B cell (primary cell): Measurements from ENCODE around the gene PTH1R. TPM values are rescaled to one million over a fixed set of nuclear protein-coding genes. Genes with fewer than 3 reads are reported as not detected.

ENCODE experiments used
- ATAC-seq: fragments of 200-7000 bp; cut with Tn5 transposase; one replicate; pipeline ENCODE4 v1.10.0; 2021; ENCODE audit warnings: low read depth, mild to moderate bottlenecking, moderate number of reproducible peaks, moderate library complexity
- CTCF ChIA-PET: fragments of 350-600 bp; sonication (Branson Sonifier 250); formaldehyde crosslinking; loops from one replicate; lab custom pipeline; 2021; ENCODE audit warnings: antibody characterized with exemption, inconsistent platforms; lab: Charles Lee
- POLR2A ChIA-PET: fragments of 350-600 bp; sonication (Branson Sonifier 250); formaldehyde crosslinking; loops from one replicate; lab custom pipeline; 2021; ENCODE audit warnings: antibody characterized with exemption; lab: Charles Lee
- DNase-seq: peaks from one replicate; pipeline ENCODE4 v3.0.0; 2013
- H2AFZ ChIP-seq: 2 replicates; pipeline ENCODE4 v1.6.1; 2012; ENCODE audit warnings: mild to moderate bottlenecking, low read depth, low read length; ENCODE audit not compliant: insufficient read depth, poor library complexity, severe bottlenecking
- H3K27ac ChIP-seq, 2 donors: 1 replicate in 1 of 2; 2 replicates in 1 of 2; pipeline ENCODE4 v1.5.1; 2012 to 2013; ENCODE audit warnings: low read length in 2 of 2, mild to moderate bottlenecking in 2 of 2, moderate library complexity in 1 of 2
- H3K27me3 ChIP-seq, 4 experiments: fragments of 200-600 bp in 1 of 4; sonication (generic) in 1 of 4; replicated peaks in 1 of 4; 1 replicate in 2 of 4; 2 replicates in 2 of 4; pipeline versions ENCODE4 v1.6.1 to v1.7.0; 2013 to 2016; ENCODE audit warnings: low read length in 3 of 4, mild to moderate bottlenecking in 2 of 4, mixed read lengths in 1 of 4, moderate library complexity in 1 of 4; ENCODE audit not compliant: insufficient read depth in 4 of 4, control insufficient read depth in 3 of 4; ENCODE audit errors: control extremely low read depth in 1 of 4
- H3K36me3 ChIP-seq, 2 experiments: replicated peaks in 1 of 2; 1 replicate in 1 of 2; 2 replicates in 1 of 2; pipeline versions ENCODE4 v1.6.1 to v1.7.1; 2013; ENCODE audit warnings: low read length in 1 of 2; ENCODE audit not compliant: insufficient read depth in 2 of 2, control insufficient read depth in 1 of 2; ENCODE audit errors: control extremely low read depth in 1 of 2, extremely low read depth in 1 of 2
- H3K4me1 ChIP-seq, 2 donors: fragments of 200-600 bp in 1 of 2; sonication (generic) in 1 of 2; 1 replicate in 1 of 2; 2 replicates in 1 of 2; pipeline versions ENCODE4 v1.5.1 to v1.6.1; 2013 to 2017; ENCODE audit warnings: low read length in 2 of 2; ENCODE audit not compliant: control insufficient read depth in 2 of 2, insufficient read depth in 2 of 2
- H3K4me2 ChIP-seq: replicated peaks from 2 replicates; pipeline ENCODE3; 2012; ENCODE audit warnings: mild to moderate bottlenecking, low read depth, low read length; ENCODE audit not compliant: poor library complexity, severe bottlenecking
- H3K4me3 ChIP-seq, 5 experiments: fragments of 200-600 bp in 1 of 5; sonication (generic) in 1 of 5; 1 replicate in 3 of 5; 2 replicates in 2 of 5; pipeline versions ENCODE4 v1.5.1 to v1.7.0; 2011 to 2016; ENCODE audit warnings: low read length in 4 of 5, mild to moderate bottlenecking in 4 of 5, low read depth in 2 of 5, control low read depth in 1 of 5, moderate library complexity in 1 of 5; ENCODE audit not compliant: insufficient read depth in 1 of 5; ENCODE audit errors: control extremely low read depth in 1 of 5, extremely low read depth in 1 of 5
- H3K79me2 ChIP-seq: fragments of 200-600 bp; sonication (generic); one replicate; pipeline ENCODE4 v1.6.0; 2016; ENCODE audit warnings: low read length; ENCODE audit not compliant: control insufficient read depth, insufficient read depth
- H3K9ac ChIP-seq: fragments of 200-600 bp; sonication (generic); 2 replicates; pipeline ENCODE4 v1.6.1; 2017; ENCODE audit warnings: mild to moderate bottlenecking, low read length, moderate library complexity
- H3K9me3 ChIP-seq, 3 donors: one replicate each; pipeline versions ENCODE4 v1.6.1 to v1.7.1; 2013; ENCODE audit warnings: low read length in 2 of 3; ENCODE audit not compliant: control insufficient read depth in 2 of 3, insufficient read depth in 1 of 3; ENCODE audit errors: control extremely low read depth in 1 of 3
- H4K20me1 ChIP-seq: 2 replicates; pipeline ENCODE4 v1.6.0; 2012; ENCODE audit warnings: mild to moderate bottlenecking, low read length; ENCODE audit not compliant: insufficient read depth, control insufficient read depth, poor library complexity, severe bottlenecking
- H3K27ac Mint-ChIP-seq: one replicate; pipeline ENCODE4 v1.8.0; 2021; ENCODE audit warnings: mixed read lengths
- H3K27me3 Mint-ChIP-seq: one replicate; pipeline ENCODE4 v1.8.0; 2021; ENCODE audit warnings: mixed read lengths
- H3K4me1 Mint-ChIP-seq: one replicate; pipeline ENCODE4 v1.8.0; 2021; ENCODE audit warnings: mixed read lengths
- H3K4me3 Mint-ChIP-seq: one replicate; pipeline ENCODE4 v1.8.0; 2021; ENCODE audit warnings: mixed read lengths
- H3K9me3 Mint-ChIP-seq: one replicate; pipeline ENCODE4 v1.8.0; 2022; ENCODE audit warnings: mixed read lengths; ENCODE audit not compliant: insufficient read depth
- EZH2 ChIP-seq: IDR thresholded peaks from 2 replicates; pipeline ENCODE4 v1.6.1; 2012; ENCODE audit warnings: borderline replicate concordance, low read depth, mild to moderate bottlenecking, moderate library complexity, low read length; ENCODE audit not compliant: insufficient read depth, poor library complexity, severe bottlenecking
- WGBS: methylation state at CpG from one replicate; pipeline ENCODE4 v1.1.5; 2013; ENCODE audit warnings: missing lambda C conversion rate; ENCODE audit not compliant: insufficient coverage; 5-methylcytosine and 5-hydroxymethylcytosine counted together
- intact Hi-C: fragments of 100-400 bp; cut with micrococcal nuclease; formaldehyde crosslinking; loops from one replicate; pipeline ENCODE4 v1.10.0; 2022
- polyA plus RNA-seq: library from polyadenylated mRNA; depleted of rRNA; stranded (reverse); fragments of >200 nt; gene quantifications from 2 replicates; pipeline ENCODE4 v1.2.3, GENCODE V29; 2012
- total RNA-seq, 2 donors: library from RNA; stranded (reverse); fragments of 120-200 nt in 1 of 2; gene quantifications; 1 replicate in 1 of 2; 2 replicates in 1 of 2; pipeline versions ENCODE4 v1.2.3 to v1.2.4, GENCODE V29; 2013 to 2022
- TF ChIP-seq, protein P1 (sequence below): fragments of 200-600 bp; IDR thresholded peaks from one replicate; pipeline ENCODE4 v1.8.0; 2022; ENCODE audit warnings: antibody characterized with exemption, mild to moderate bottlenecking

Gene PTH1R
- total and polyA plus RNA-seq, 2 donors (not counting 1 experiment from before 2014, with no cell fraction given), result not detected

DNA sequence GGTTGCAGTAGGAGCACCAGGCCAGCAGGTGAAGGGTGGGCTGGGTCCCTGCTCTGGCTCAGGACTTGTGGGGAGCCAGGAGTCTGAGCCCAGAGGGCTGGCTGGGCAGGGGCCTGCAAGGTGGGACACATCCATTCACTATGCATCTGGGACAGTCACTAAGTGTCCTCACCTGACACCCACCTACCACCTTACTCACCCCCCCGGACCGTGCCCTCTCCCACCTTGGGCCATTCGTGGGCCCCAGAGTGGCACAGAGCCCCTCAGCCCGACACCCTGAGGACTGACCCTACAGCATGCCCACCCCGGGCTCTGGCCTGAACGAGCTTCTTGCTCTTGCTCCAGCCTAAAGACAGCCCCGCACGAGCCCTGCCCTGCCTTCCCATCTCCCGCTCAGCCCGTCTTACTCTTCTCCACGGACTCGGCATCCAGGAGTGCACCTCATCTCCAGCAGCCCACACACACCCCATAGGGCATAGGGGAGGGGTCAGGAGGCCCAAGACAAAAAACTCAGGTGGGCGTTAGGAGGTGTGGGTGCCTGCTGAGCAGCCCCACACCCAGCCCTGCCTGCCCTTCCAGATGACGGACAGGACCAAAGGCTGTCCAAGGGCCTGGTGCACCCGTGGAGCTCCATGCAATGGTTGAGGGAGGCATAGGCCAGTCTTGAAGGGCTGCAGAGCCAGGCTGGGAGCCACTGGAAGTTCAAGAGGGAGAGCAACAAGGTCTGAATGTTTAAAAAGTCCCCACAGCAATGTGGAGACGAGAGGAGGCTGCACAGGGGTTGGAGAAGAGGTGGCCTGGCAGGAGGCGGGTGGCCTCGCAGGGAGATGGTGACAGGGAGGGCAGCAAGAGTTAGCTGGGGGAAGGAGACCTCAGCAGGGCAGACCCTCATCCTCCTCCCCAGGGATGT lies 27.0 kb downstream of the PTH1R start:
- Mint-ChIP-seq H3K9me3 (no peaks in the 10 kb centered on the region), H3K27ac (no peak overlapping the region), H3K4me3 (no peak overlapping the region), H3K4me1 (peaks cover 5% of the 10 kb centered on the region), H3K27me3 (no peaks in the 10 kb centered on the region)
- Histone ChIP-seq H3K4me1 (peaks cover 5 to 8% of the 10 kb centered on the region in 2 donors), H3K27me3 (peaks cover 0 to 7% (median 0%) of the 10 kb centered on the region in 4 experiments), H2AFZ (no peak overlapping the region), H3K9ac (no peak overlapping the region), H3K4me2 (no peak overlapping the region), H3K9me3 (no peaks in the 10 kb centered on the region), H3K27ac (no peak overlapping the region), H3K36me3 (no peaks in the 10 kb centered on the region), H3K4me3 (no peak overlapping the region), H4K20me1 (peaks cover 6% of the 10 kb centered on the region), H3K79me2 (no peaks in the 10 kb centered on the region)
- ChIA-PET POLR2A (no interaction called here), CTCF (no interaction called here)
- DNase-seq, result no peak
- 90% methylated on average over 9 of the region's 18 CpGs for WGBS
- no peak for ATAC-seq
- TF ChIP-seq EZH2, result no peak
- TF ChIP-seq, protein P1, sequence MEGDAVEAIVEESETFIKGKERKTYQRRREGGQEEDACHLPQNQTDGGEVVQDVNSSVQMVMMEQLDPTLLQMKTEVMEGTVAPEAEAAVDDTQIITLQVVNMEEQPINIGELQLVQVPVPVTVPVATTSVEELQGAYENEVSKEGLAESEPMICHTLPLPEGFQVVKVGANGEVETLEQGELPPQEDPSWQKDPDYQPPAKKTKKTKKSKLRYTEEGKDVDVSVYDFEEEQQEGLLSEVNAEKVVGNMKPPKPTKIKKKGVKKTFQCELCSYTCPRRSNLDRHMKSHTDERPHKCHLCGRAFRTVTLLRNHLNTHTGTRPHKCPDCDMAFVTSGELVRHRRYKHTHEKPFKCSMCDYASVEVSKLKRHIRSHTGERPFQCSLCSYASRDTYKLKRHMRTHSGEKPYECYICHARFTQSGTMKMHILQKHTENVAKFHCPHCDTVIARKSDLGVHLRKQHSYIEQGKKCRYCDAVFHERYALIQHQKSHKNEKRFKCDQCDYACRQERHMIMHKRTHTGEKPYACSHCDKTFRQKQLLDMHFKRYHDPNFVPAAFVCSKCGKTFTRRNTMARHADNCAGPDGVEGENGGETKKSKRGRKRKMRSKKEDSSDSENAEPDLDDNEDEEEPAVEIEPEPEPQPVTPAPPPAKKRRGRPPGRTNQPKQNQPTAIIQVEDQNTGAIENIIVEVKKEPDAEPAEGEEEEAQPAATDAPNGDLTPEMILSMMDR, result no peak
- intact Hi-C loops, result no loop called here

DNA sequence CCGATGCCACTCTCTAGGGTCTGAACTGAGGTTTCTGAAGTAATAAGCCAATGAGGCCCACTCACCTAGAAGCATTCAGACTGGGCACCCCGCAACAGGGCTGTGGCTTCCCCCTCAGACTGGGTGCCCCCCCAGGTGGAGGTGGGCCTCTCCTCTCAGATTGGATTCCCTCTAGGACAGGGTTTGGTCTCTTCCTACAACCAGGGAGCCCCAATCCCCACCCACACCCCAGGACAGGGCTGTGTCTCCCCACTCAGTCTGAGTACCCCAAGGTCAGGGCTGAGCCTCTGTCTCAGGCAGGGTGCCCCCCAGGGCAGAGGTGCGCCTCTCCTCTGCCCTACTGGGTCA lies 27.7 kb downstream of the PTH1R start:
- Histone ChIP-seq H3K4me2 (no peak overlapping the region), H3K36me3 (no peaks in the 10 kb centered on the region), H3K79me2 (no peaks in the 10 kb centered on the region), H3K27me3 (peaks cover 0 to 2% (median 0%) of the 10 kb centered on the region in 4 experiments), H4K20me1 (peaks cover 9% of the 10 kb centered on the region), H3K9me3 (no peaks in the 10 kb centered on the region), H3K4me3 (no peak overlapping the region), H3K27ac (no peak overlapping the region), H3K4me1 (peaks cover 9 to 12% of the 10 kb centered on the region in 2 donors), H2AFZ (no peak overlapping the region), H3K9ac (no peak overlapping the region)
- no peak for TF ChIP-seq EZH2
- TF ChIP-seq, protein P1, result no peak
- ChIA-PET POLR2A (no interaction called here), CTCF (no interaction called here)
- H3K27me3 Mint-ChIP-seq, result no peaks in the 10 kb centered on the region
- H3K4me1 Mint-ChIP-seq, result peaks cover 7% of the 10 kb centered on the region
- no peak overlapping the region for H3K27ac Mint-ChIP-seq
- no peaks in the 10 kb centered on the region for H3K9me3 Mint-ChIP-seq
- no peak overlapping the region for H3K4me3 Mint-ChIP-seq
- intact Hi-C loops, result no loop called here
- ATAC-seq (no peak), DNase-seq (no peak)
- 100% methylated on average over 2 of the region's 3 CpGs for WGBS
